NCI-H2081 treated with DMSO at 0.1 percent for 48 hours (cell line): ENCODE results near the gene ZFP36L2.

Experiments
- DNase-seq: peaks from one replicate; lab custom pipeline; 2025; lab: John Stamatoyannopoulos, UW

ZFP36L2 gene

GRCh38 chr2:43248621-43249020 lies 22.2 kb upstream of the ZFP36L2 start:
- no peak for DNase-seq

GRCh38 chr2:43246641-43247040 lies 20.2 kb upstream of the ZFP36L2 start:
- no peak for DNase-seq

GRCh38 chr2:43241558-43241957 lies 15.2 kb upstream of the ZFP36L2 start:
- no peak for DNase-seq

GRCh38 chr2:43240766-43241150 lies 14.4 kb upstream of the ZFP36L2 start:
- no peak for DNase-seq

- no peak for DNase-seq
These were observed 13.8 kb upstream of the ZFP36L2 start for GRCh38 chr2:43239981-43240765.

GRCh38 chr2:43238813-43239212 lies 12.4 kb upstream of the ZFP36L2 start:
- no peak for DNase-seq

GRCh38 chr2:43238176-43238575 lies 11.8 kb upstream of the ZFP36L2 start:
- DNase-seq, result no peak

- no peak for DNase-seq
These were observed 7.1 kb upstream of the ZFP36L2 start for GRCh38 chr2:43233218-43234212.

- DNase-seq, result no peak
These were observed 4.8 kb upstream of the ZFP36L2 start for GRCh38 chr2:43230951-43231827.

GRCh38 chr2:43230351-43230885 lies 4.0 kb upstream of the ZFP36L2 start:
- DNase-seq, result no peak

- DNase-seq, result no peak
These were observed 2.6 kb upstream of the ZFP36L2 start for GRCh38 chr2:43228756-43229659.

- no peak for DNase-seq
These were observed 1.9 kb upstream of the ZFP36L2 start for GRCh38 chr2:43228321-43228751.

- DNase-seq, result no peak
These were observed 1.4 kb upstream of the ZFP36L2 start for GRCh38 chr2:43227830-43228281.

GRCh38 chr2:43226955-43227829 lies 786 bp upstream of the ZFP36L2 start:
- no peak for DNase-seq

GRCh38 chr2:43225788-43226557 lies 433 bp downstream of the ZFP36L2 start:
- DNase-seq, result no peak

GRCh38 chr2:43225093-43225787 lies 1.2 kb downstream of the ZFP36L2 start:
- no peak for DNase-seq

GRCh38 chr2:43224571-43225092 lies 1.8 kb downstream of the ZFP36L2 start:
- no peak for DNase-seq

GRCh38 chr2:43224131-43224570 lies 2.3 kb downstream of the ZFP36L2 start:
- no peak for DNase-seq
